ENCODE results near the gene PPOX.

Gene PPOX

DNA sequence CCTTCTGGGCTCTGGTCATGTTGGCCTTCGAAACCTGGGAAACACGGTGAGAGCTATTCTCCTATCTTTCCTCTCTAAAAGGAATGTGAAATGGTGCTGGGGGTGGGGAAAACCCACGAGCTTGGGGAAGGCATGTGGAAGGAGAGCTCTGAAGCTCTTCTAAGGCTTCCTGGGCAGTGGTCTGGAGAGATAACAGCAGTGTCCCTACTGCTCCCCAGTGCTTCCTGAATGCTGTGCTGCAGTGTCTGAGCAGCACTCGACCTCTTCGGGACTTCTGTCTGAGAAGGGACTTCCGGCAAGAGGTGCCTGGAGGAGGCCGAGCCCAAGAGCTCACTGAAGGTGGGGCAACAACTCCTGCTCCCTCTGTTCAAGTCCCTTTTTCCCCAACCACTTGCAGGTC is 4.2 kb upstream of the PPOX start:
- peaks cover 24% of the 10 kb centered on the region for H3K4me1 ChIP-seq (ENCODE audit: control insufficient read depth, insufficient read depth, low read depth, low read length)
- H3K4me2 ChIP-seq (ENCODE audit: low read length, poor library complexity, severe bottlenecking), result no peak overlapping the region
- peaks cover 33% of the 10 kb centered on the region for H3K79me1 ChIP-seq (replicated peaks; ENCODE audit: low read length, poor library complexity, severe bottlenecking)
- H2BK15ac ChIP-seq (ENCODE audit: low read depth, poor library complexity, severe bottlenecking), result no peak overlapping the region
- no peak overlapping the region for H2AFZ ChIP-seq (ENCODE audit: low read depth, low read length)
- no peaks in the 10 kb centered on the region for H3K9me3 ChIP-seq (ENCODE audit: control insufficient read depth, low read length)
- no peak overlapping the region for H3K27ac ChIP-seq (ENCODE audit: low read length, poor library complexity, severe bottlenecking)
- H2BK120ac ChIP-seq (ENCODE audit: low read depth, low read length), result no peak overlapping the region
- DNase-seq, result no peak
- H3K4me3 ChIP-seq (ENCODE audit: insufficient read depth in 1 of 2, low read depth in 1 of 2, low read length in 2 of 2), result no peak overlapping the region
- H4K8ac ChIP-seq (ENCODE audit: low read length), result no peak overlapping the region
- no peak overlapping the region for H2BK5ac ChIP-seq (ENCODE audit: low read depth, low read length, poor library complexity, severe bottlenecking)
- H3K18ac ChIP-seq (ENCODE audit: low read depth in 1 of 2, low read length in 2 of 2), result no peak overlapping the region
- no peak overlapping the region for H2BK12ac ChIP-seq (ENCODE audit: low read length in 2 of 2)
- H4K91ac ChIP-seq (ENCODE audit: low read length), result no peak overlapping the region
- no peak overlapping the region for H3K23ac ChIP-seq (ENCODE audit: low read length in 2 of 2)
- no peak overlapping the region for H3K4ac ChIP-seq (ENCODE audit: low read depth in 1 of 2, low read length in 2 of 2)
- no peak overlapping the region for H3K9ac ChIP-seq (ENCODE audit: low read length)
- no peak overlapping the region for H2AK5ac ChIP-seq (ENCODE audit: low read length, severe bottlenecking)
- 60% methylated on average over 5 of the region's 7 CpGs for WGBS
- no peak overlapping the region for H3K14ac ChIP-seq (ENCODE audit: low read length in 2 of 2)
- H3K36me3 ChIP-seq (ENCODE audit: control insufficient read depth in 1 of 2, insufficient read depth in 2 of 2, low read depth in 1 of 2, low read length in 2 of 2), result peaks cover 46 to 59% of the 10 kb centered on the region in 2 experiments
- H3K27me3 ChIP-seq (ENCODE audit: control insufficient read depth in 1 of 2, insufficient read depth in 1 of 2, low read length in 2 of 2), result no peaks in the 10 kb centered on the region

DNA sequence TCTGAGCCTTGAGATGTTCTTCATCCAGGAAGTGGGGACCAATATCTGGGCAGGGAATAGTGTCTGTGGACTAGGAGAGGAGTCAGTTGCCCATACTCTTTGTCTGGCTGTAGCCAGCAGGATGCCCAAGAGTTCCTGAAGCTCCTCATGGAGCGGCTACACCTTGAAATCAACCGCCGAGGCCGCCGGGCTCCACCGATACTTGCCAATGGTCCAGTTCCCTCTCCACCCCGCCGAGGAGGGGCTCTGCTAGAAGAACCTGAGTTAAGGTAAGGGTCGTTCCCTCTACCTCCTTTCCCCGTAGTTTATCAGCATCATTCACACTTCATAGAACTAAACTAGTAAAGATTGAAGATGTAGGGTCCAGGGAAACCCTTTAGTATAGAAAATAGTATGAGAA is 3.4 kb upstream of the PPOX start:
- Histone ChIP-seq H4K8ac (ENCODE audit: low read length) (no peak overlapping the region), H3K9ac (ENCODE audit: low read length) (peak overlapping the region; percentile 30), H3K27me3 (ENCODE audit: control insufficient read depth in 1 of 2, insufficient read depth in 1 of 2, low read length in 2 of 2) (no peaks in the 10 kb centered on the region), H3K14ac (ENCODE audit: low read length in 2 of 2) (no peak overlapping the region), H3K4me2 (ENCODE audit: low read length, poor library complexity, severe bottlenecking) (no peak overlapping the region), H4K91ac (ENCODE audit: low read length) (no peak overlapping the region), H3K9me3 (ENCODE audit: control insufficient read depth, low read length) (no peaks in the 10 kb centered on the region), H3K23ac (ENCODE audit: low read length in 2 of 2) (no peak overlapping the region), H2BK120ac (ENCODE audit: low read depth, low read length) (no peak overlapping the region), H3K4me1 (ENCODE audit: control insufficient read depth, insufficient read depth, low read depth, low read length) (peaks cover 29% of the 10 kb centered on the region), H3K79me1 (replicated peaks; ENCODE audit: low read length, poor library complexity, severe bottlenecking) (peaks cover 38% of the 10 kb centered on the region), H2BK12ac (ENCODE audit: low read length in 2 of 2) (no peak overlapping the region), H3K27ac (ENCODE audit: low read length, poor library complexity, severe bottlenecking) (no peak overlapping the region), H3K4ac (ENCODE audit: low read depth in 1 of 2, low read length in 2 of 2) (no peak overlapping the region), H2AK5ac (ENCODE audit: low read length, severe bottlenecking) (no peak overlapping the region), H3K36me3 (ENCODE audit: control insufficient read depth in 1 of 2, insufficient read depth in 2 of 2, low read depth in 1 of 2, low read length in 2 of 2) (peaks cover 47 to 52% of the 10 kb centered on the region in 2 experiments), H2AFZ (ENCODE audit: low read depth, low read length) (no peak overlapping the region), H2BK5ac (ENCODE audit: low read depth, low read length, poor library complexity, severe bottlenecking) (no peak overlapping the region), H3K18ac (ENCODE audit: low read depth in 1 of 2, low read length in 2 of 2) (no peak overlapping the region), H2BK15ac (ENCODE audit: low read depth, poor library complexity, severe bottlenecking) (no peak overlapping the region), H3K4me3 (ENCODE audit: insufficient read depth in 1 of 2, low read depth in 1 of 2, low read length in 2 of 2) (no peak overlapping the region)
- no peak for DNase-seq
- WGBS, result 93% methylated on average over 7 of the region's 10 CpGs

GRCh38 chr1:161163793-161164192 is 2.4 kb upstream of the PPOX start:
- WGBS, result 94% methylated on average over 5 of the region's 5 CpGs
- Histone ChIP-seq H2BK120ac (ENCODE audit: low read depth, low read length) (no peak overlapping the region), H2BK15ac (ENCODE audit: low read depth, poor library complexity, severe bottlenecking) (no peak overlapping the region), H3K4ac (ENCODE audit: low read depth in 1 of 2, low read length in 2 of 2) (no peak overlapping the region), H2BK5ac (ENCODE audit: low read depth, low read length, poor library complexity, severe bottlenecking) (no peak overlapping the region), H2BK12ac (ENCODE audit: low read length in 2 of 2) (no peak overlapping the region), H3K18ac (ENCODE audit: low read depth in 1 of 2, low read length in 2 of 2) (no peak overlapping the region), H3K27ac (ENCODE audit: low read length, poor library complexity, severe bottlenecking) (no peak overlapping the region), H2AK5ac (ENCODE audit: low read length, severe bottlenecking) (no peak overlapping the region), H3K14ac (ENCODE audit: low read length in 2 of 2) (no peak overlapping the region), H3K79me1 (replicated peaks; ENCODE audit: low read length, poor library complexity, severe bottlenecking) (peaks cover 44% of the 10 kb centered on the region), H3K36me3 (ENCODE audit: control insufficient read depth in 1 of 2, insufficient read depth in 2 of 2, low read depth in 1 of 2, low read length in 2 of 2) (peaks cover 46 to 48% of the 10 kb centered on the region in 2 experiments), H3K9ac (ENCODE audit: low read length) (peak overlapping the region; percentile 30), H3K4me1 (ENCODE audit: control insufficient read depth, insufficient read depth, low read depth, low read length) (peaks cover 29% of the 10 kb centered on the region), H3K9me3 (ENCODE audit: control insufficient read depth, low read length) (no peaks in the 10 kb centered on the region), H3K4me2 (ENCODE audit: low read length, poor library complexity, severe bottlenecking) (no peak overlapping the region), H3K4me3 (ENCODE audit: insufficient read depth in 1 of 2, low read depth in 1 of 2, low read length in 2 of 2) (no peak overlapping the region), H4K91ac (ENCODE audit: low read length) (no peak overlapping the region), H3K27me3 (ENCODE audit: control insufficient read depth in 1 of 2, insufficient read depth in 1 of 2, low read length in 2 of 2) (no peaks in the 10 kb centered on the region), H2AFZ (ENCODE audit: low read depth, low read length) (no peak overlapping the region), H4K8ac (ENCODE audit: low read length) (no peak overlapping the region), H3K23ac (ENCODE audit: low read length in 2 of 2) (no peak overlapping the region)
- DNase-seq, result no peak

GRCh38 chr1:161164901-161165610 is 1.2 kb upstream of the PPOX start:
- Histone ChIP-seq H4K91ac (ENCODE audit: low read length) (no peak overlapping the region), H2BK15ac (ENCODE audit: low read depth, poor library complexity, severe bottlenecking) (no peak overlapping the region), H3K27me3 (ENCODE audit: control insufficient read depth in 1 of 2, insufficient read depth in 1 of 2, low read length in 2 of 2) (no peaks in the 10 kb centered on the region), H4K8ac (ENCODE audit: low read length) (no peak overlapping the region), H3K9ac (ENCODE audit: low read length) (peak overlapping the region; percentile 97), H2BK12ac (ENCODE audit: low read length in 2 of 2) (no peak overlapping the region), H2AFZ (ENCODE audit: low read depth, low read length) (no peak overlapping the region), H3K27ac (ENCODE audit: low read length, poor library complexity, severe bottlenecking) (no peak overlapping the region), H2BK5ac (ENCODE audit: low read depth, low read length, poor library complexity, severe bottlenecking) (no peak overlapping the region), H3K36me3 (ENCODE audit: control insufficient read depth in 1 of 2, insufficient read depth in 2 of 2, low read depth in 1 of 2, low read length in 2 of 2) (peaks cover 56 to 59% of the 10 kb centered on the region in 2 experiments), H3K4me1 (ENCODE audit: control insufficient read depth, insufficient read depth, low read depth, low read length) (peaks cover 23% of the 10 kb centered on the region), H2AK5ac (ENCODE audit: low read length, severe bottlenecking) (no peak overlapping the region), H3K9me3 (ENCODE audit: control insufficient read depth, low read length) (no peaks in the 10 kb centered on the region), H2BK120ac (ENCODE audit: low read depth, low read length) (no peak overlapping the region), H3K4me2 (ENCODE audit: low read length, poor library complexity, severe bottlenecking) (peak overlapping the region; percentile 78), H3K4ac (ENCODE audit: low read depth in 1 of 2, low read length in 2 of 2) (no peak overlapping the region), H3K79me1 (replicated peaks; ENCODE audit: low read length, poor library complexity, severe bottlenecking) (peaks cover 45% of the 10 kb centered on the region), H3K4me3 (ENCODE audit: insufficient read depth in 1 of 2, low read depth in 1 of 2, low read length in 2 of 2) (peak overlapping the region in 1 of 2 experiments; percentile 99), H3K14ac (ENCODE audit: low read length in 2 of 2) (no peak overlapping the region), H3K23ac (ENCODE audit: low read length in 2 of 2) (no peak overlapping the region), H3K18ac (ENCODE audit: low read depth in 1 of 2, low read length in 2 of 2) (no peak overlapping the region)
- DNase-seq, result no peak
- 97% methylated on average over 9 of the region's 14 CpGs for WGBS
